SK-N-MC (cell line): ENCODE data around the gene SEMA3C.

ENCODE experiments used
- DNase-seq: peaks from one replicate; pipeline ENCODE4 v3.0.0-alpha.2; 2011; ENCODE audit warnings: low read depth, low spot score
- H3K27ac ChIP-seq: fragments of 200-600 bp; sonication (generic); 2 replicates; pipeline ENCODE4 v1.5.1; 2016; ENCODE audit warnings: mixed run types
- H3K36me3 ChIP-seq: fragments of 200-600 bp; sonication (generic); 2 replicates; pipeline ENCODE4 v1.6.1; 2017; ENCODE audit warnings: antibody characterized with exemption, low read length, mixed read lengths; ENCODE audit not compliant: insufficient read depth
- H3K4me3 ChIP-seq: fragments of 200-600 bp; sonication (generic); 2 replicates; pipeline ENCODE4 v1.5.1; 2016
- H3K9ac ChIP-seq: fragments of 200-600 bp; sonication (generic); 2 replicates; pipeline ENCODE4 v1.8.0; 2017; ENCODE audit warnings: mixed run types, mixed read lengths; ENCODE audit not compliant: insufficient read length
- H3K9me3 ChIP-seq: fragments of 200-600 bp; sonication (generic); 2 replicates; pipeline ENCODE4 v1.6.1; 2017; ENCODE audit warnings: low read depth, mild to moderate bottlenecking, antibody characterized with exemption, low read length, moderate library complexity, mixed read lengths
- EZH2 ChIP-seq: fragments of 200-600 bp; sonication (generic); IDR thresholded peaks from one replicate; pipeline ENCODE4 v1.6.1; 2017; ENCODE audit warnings: antibody characterized with exemption
- FOXP2 ChIP-seq: optimal IDR thresholded peaks from 2 replicates; pipeline ENCODE3; 2011; ENCODE audit warnings: mild to moderate bottlenecking, moderate library complexity; ENCODE audit not compliant: insufficient read depth; ENCODE audit errors: extremely low read length, control extremely low read depth
- POLR2AphosphoS5 ChIP-seq: IDR thresholded peaks from 2 replicates; pipeline ENCODE4 v1.6.1; 2012; ENCODE audit warnings: mild to moderate bottlenecking, low read depth, low read length, borderline replicate concordance

Gene SEMA3C

DNA sequence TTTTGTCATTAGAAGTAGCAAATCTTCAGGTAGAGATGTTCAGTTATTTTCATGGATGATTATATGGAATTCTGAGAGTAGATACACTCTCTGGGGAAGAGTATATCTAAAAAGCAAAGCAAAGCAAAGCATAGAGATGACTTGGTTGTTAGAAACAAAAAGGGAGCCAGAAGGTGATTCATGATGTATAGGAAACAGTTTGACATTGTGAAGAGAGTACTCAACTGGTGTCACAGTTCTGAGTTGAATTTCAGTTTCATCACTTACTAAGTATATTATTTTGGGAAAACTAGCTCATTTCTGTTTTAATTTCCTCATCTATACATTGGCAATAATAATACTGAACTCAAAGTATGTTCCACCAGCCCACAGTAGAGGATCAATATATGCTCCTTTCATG is 86.8 kb downstream of the SEMA3C start:
- no peak for DNase-seq

DNA sequence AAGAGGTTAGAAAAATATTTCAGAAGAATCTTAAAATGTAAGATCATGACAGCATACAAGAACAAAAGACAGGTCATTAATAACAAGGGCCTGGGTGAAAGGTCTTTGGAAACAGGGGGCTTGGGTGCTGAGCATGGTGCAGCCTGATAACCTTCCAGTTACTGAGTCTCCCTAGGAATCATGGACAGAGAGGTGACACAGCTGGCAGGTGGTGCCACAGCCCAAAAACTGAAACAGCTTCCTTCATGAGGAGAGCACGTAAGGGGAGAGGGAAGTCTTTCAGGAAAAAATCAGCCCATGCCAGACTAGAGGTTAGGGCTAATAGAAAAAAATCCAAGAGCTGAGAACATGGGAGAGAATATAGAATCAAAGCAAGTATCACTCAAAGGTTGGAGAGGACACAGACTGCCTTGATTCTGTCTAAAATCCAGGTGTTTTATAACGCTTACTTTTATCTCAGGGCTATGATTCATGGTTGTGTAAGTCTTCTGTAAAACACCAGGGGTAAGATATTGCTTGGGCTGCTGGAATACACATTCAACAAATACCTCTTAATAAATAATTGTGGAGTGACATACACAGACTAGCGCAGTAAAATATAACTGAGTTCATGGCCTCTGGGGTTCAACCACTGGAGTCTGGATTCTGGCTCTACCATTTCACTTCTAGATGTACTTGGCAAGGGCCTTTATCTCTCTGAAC is 88.1 kb downstream of the SEMA3C start:
- no peak for DNase-seq
- no peak overlapping the region for H3K27ac ChIP-seq

More for the DNA sequence above, 86.8 kb downstream of the SEMA3C start:
- Histone ChIP-seq H3K9me3 (no peaks in the 10 kb centered on the region), H3K36me3 (peaks cover 5% of the 10 kb centered on the region), H3K27ac (no peak overlapping the region), H3K4me3 (no peak overlapping the region), H3K9ac (no peak overlapping the region)
- TF ChIP-seq FOXP2 = no peak
- no peak for TF ChIP-seq POLR2AphosphoS5
- TF ChIP-seq EZH2 = no peak

DNA sequence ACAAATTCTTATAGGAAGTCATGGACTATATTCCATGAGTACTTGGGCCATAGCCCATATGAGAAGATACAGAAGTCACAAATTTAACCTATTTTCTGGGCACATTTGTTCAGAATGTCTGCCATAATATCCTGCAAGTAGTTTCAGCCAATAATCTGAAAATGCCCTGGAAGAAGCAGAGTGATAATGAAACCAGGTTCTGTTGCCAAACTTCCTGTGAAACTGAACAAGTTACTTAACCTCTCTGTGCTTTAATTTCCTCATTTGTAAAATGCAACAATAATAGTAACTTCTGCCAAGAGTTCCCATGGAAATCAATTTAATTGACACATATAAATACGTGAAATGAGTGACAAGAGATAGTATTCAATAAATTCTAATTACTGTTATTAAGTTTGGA is 88.8 kb downstream of the SEMA3C start:
- Histone ChIP-seq H3K27ac (no peak overlapping the region), H3K9me3 (no peaks in the 10 kb centered on the region), H3K36me3 (peaks cover 13% of the 10 kb centered on the region), H3K9ac (no peak overlapping the region), H3K4me3 (no peak overlapping the region)
- DNase-seq = no peak
- TF ChIP-seq POLR2AphosphoS5 (no peak), EZH2 (no peak), FOXP2 (no peak)

More for the DNA sequence above, 88.1 kb downstream of the SEMA3C start:
- TF ChIP-seq POLR2AphosphoS5 (no peak), EZH2 (no peak), FOXP2 (no peak)
- Histone ChIP-seq H3K36me3 (peaks cover 13% of the 10 kb centered on the region), H3K4me3 (no peak overlapping the region), H3K9me3 (no peaks in the 10 kb centered on the region), H3K9ac (no peak overlapping the region)

DNA sequence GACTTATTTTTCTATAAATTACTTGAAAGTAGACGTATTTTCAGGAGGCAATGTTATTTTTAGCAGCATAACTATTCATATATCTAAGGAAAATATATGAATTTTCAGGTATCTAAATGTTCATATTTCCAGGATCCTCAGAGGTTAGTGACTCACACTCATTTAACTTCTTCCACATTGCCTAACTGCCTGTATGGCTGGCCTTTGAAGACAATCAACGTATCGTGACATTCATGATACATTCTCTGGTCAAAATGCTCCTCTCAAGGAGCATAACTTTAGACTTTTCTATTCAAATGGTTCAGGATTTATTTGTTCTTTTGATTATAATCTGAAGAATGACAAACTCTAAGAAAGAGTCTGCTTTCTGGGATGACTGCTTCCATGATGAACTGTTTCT is 89.3 kb downstream of the SEMA3C start:
- no peak overlapping the region for H3K4me3 ChIP-seq
- H3K9ac ChIP-seq = no peak overlapping the region
- TF ChIP-seq POLR2AphosphoS5 = no peak
- no peak for TF ChIP-seq FOXP2
- TF ChIP-seq EZH2 = no peak
- H3K9me3 ChIP-seq = no peaks in the 10 kb centered on the region
- H3K36me3 ChIP-seq = peaks cover 16% of the 10 kb centered on the region
- H3K27ac ChIP-seq = no peak overlapping the region
- no peak for DNase-seq

DNA sequence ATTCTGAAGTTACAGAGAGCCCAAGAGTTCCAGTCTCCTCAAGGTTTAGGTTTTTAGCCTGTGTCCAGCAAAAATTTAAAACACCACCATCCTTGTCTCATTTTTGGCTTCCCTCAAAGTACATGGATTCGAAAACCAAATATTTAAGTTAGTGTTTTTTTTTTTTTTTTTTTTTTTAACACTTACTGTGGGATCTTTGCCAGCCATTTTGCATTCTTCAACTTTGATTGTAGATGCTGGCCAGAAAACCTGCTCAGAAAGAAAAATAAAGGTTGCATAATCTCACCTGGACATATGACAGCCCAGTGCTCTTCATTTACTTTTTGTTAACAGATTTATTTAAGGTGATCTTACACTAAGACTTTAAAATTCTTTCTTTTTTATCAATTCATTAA is 91.6 kb downstream of the SEMA3C start:
- Histone ChIP-seq H3K9ac (no peak overlapping the region), H3K36me3 (peaks cover 17% of the 10 kb centered on the region), H3K9me3 (no peaks in the 10 kb centered on the region)

DNA sequence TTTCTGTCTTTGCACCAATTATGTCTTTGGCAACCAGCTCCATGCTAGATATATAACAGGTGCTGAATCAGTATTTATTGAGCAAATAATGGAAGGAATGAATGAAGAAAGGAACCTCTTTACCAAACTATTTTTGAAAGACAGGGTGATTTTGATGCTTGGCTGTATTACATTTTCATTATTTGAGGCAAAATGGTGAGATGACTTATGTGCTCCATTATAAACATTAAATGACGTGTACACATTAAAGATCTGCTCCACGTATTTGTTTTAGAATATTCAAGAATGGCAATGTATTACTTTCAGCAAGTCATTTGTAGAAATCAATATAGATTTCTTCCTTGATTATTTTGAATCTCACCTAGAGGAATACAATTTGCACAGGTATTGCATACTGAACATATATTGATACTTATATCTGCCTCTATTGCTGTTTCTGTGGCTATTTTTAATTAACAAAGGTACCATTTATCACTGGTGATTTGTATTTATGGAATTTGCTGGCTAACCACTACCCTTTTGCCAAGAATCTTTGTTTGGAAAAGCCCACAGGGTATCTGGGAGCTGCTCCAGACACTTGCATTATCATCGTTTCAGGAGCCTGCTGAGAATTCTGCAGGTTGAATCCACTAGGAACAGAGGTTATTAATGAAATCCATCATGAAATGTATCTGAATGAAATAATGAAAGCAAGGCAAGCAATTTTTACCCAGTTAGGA is 92.2 kb downstream of the SEMA3C start:
- Histone ChIP-seq H3K36me3 (peaks cover 17% of the 10 kb centered on the region), H3K4me3 (no peak overlapping the region), H3K9ac (no peak overlapping the region), H3K27ac (no peak overlapping the region), H3K9me3 (no peaks in the 10 kb centered on the region)
- TF ChIP-seq EZH2 (no peak), POLR2AphosphoS5 (no peak), FOXP2 (no peak)
- no peak for DNase-seq

More for the DNA sequence above, 91.6 kb downstream of the SEMA3C start:
- DNase-seq = no peak
- Histone ChIP-seq H3K4me3 (no peak overlapping the region), H3K27ac (no peak overlapping the region)
- TF ChIP-seq FOXP2 (no peak), EZH2 (no peak), POLR2AphosphoS5 (no peak)

DNA sequence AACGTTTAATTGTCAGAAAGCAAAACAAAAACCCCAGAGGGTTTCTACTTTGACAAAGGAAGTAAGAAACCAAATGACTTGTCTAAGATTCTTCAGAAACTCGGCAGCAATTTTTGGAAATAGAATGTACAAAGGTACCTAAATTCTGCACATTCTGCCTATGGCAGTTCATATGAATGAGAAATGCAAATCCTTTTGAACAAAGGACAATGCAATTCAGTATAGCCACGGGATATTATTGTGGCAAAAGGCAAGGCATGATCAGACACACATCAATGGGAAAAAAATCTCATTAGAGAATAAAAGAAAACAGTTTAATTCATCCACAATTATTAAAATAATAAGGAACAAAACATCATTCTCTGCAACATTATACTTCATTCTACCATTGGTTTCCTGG is 93.4 kb downstream of the SEMA3C start:
- no peak overlapping the region for H3K9ac ChIP-seq
- H3K27ac ChIP-seq = no peak overlapping the region
- TF ChIP-seq EZH2 (no peak), POLR2AphosphoS5 (no peak), FOXP2 (no peak)
- peaks cover 17% of the 10 kb centered on the region for H3K36me3 ChIP-seq
- DNase-seq = no peak
- no peak overlapping the region for H3K4me3 ChIP-seq
- no peaks in the 10 kb centered on the region for H3K9me3 ChIP-seq

DNA sequence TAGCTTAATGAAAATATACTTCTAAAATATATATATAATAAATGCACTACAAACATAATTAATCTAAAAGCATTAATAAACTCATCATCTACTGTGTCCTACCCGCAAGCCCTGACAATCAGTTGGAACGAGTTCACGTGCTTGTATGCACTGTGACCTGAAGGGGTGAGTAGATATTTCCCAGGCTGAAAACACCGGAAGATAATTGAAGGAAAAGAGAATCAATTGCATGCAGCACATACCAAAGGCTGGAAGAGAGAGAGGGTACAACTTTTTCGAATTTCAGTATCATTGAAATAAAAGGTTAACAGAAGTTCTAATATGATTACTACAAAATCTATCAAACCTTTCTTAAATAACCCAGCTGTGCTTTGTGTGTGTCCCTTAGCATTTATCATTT is 94.6 kb downstream of the SEMA3C start:
- Histone ChIP-seq H3K9ac (no peak overlapping the region), H3K4me3 (no peak overlapping the region), H3K27ac (no peak overlapping the region; the same call in 1 of the 2 replicates), H3K36me3 (peaks cover 17% of the 10 kb centered on the region), H3K9me3 (no peaks in the 10 kb centered on the region)
- no peak for DNase-seq
- TF ChIP-seq FOXP2 = no peak
- TF ChIP-seq POLR2AphosphoS5 = no peak
